ENCODE data around the gene MAFG. TPM values are rescaled to one million over a fixed set of nuclear protein-coding genes. Genes with fewer than 3 reads are reported as not detected.
A peak's percentile ranks its signal among the peaks of the same experiment; 100 is the strongest.

The MAFG gene
- total and polyA plus RNA-seq, 9 of the 15 experiments (the other 6 are each of a cell fraction or from before 2014, with no cell fraction given): 1.1 to 58.1 (median 24.9) TPM

GRCh38 chr17:81976332-81977210 is 49.0 kb upstream of the MAFG start (continued):
- TF ChIP-seq CC2D1A (IDR thresholded peaks at IDR 0.05) (no peak), KHSRP (IDR thresholded peaks at IDR 0.05) (no peak), THRAP3 (IDR thresholded peaks at IDR 0.05; ENCODE audit: borderline replicate concordance) (no peak), SAP30 (IDR thresholded peaks at IDR 0.05; ENCODE audit: borderline replicate concordance, insufficient read depth, low read depth, low read length, poor library complexity, severe bottlenecking) (no peak), TEAD1 (CRISPR knock-in tag; IDR thresholded peaks at IDR 0.05) (no peak), ZNF354B (CRISPR knock-in tag; IDR thresholded peaks at IDR 0.05) (no peak), HMG20A (CRISPR knock-in tag; conservative IDR thresholded peaks at IDR 0.05) (no peak), ZNF143 (CRISPR knock-in tag; IDR thresholded peaks at IDR 0.05) (no peak), PML (IDR thresholded peaks at IDR 0.05; ENCODE audit: low read length) (no peak), AFF4 (CRISPR knock-in tag; IDR thresholded peaks at IDR 0.05) (0 out of 2 replicates have a peak, but pooled peaks have one; percentile 83), WHSC1 (IDR thresholded peaks at IDR 0.05; ENCODE audit: low read length) (no peak), PPARD (CRISPR knock-in tag; IDR thresholded peaks at IDR 0.05) (no peak), ZHX1 (conservative IDR thresholded peaks at IDR 0.05; ENCODE audit: low read length) (no peak), TGIF2 (CRISPR knock-in tag; IDR thresholded peaks at IDR 0.05) (no peak; the same call in 1 of the 2 replicates), RBM25 (IDR thresholded peaks at IDR 0.05; ENCODE audit: low read depth, low read length, severe bottlenecking) (no peak), AFF1 (IDR thresholded peaks at IDR 0.05; ENCODE audit: low read depth in 1 of 2, partially characterized antibody in 2 of 2) (no peak)
